GM12801 (cell line): Measurements from ENCODE around the gene EXOC3L2.

Experiments
- TF ChIP-seq, protein P1 (sequence below): IDR thresholded peaks from one replicate; pipeline ENCODE4 v1.5.1; 2011; ENCODE audit warnings: control low read depth; ENCODE audit not compliant: insufficient read length; ENCODE audit errors: extremely low read depth

Gene EXOC3L2

DNA sequence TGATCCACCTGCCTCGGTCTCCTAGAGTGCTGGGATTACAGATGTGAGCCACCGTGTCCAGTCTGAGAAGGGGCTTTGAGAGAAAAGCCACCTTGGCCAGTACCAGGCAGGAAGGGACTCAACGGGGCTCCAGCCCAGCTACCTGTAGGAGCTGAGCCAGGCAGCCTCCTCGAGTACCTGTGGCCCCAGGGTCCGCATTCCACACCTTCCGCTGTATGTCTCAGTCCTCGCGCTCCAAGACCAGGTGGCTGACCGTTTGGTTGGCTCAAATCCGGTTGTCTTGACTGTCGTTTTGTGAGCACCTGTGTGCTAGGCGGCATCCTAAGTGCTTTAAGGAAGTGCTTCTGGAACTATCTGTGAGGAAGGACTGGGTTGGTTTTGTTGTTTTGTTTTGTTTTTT is 22.1 kb upstream of the EXOC3L2 start:
- TF ChIP-seq, protein P1, sequence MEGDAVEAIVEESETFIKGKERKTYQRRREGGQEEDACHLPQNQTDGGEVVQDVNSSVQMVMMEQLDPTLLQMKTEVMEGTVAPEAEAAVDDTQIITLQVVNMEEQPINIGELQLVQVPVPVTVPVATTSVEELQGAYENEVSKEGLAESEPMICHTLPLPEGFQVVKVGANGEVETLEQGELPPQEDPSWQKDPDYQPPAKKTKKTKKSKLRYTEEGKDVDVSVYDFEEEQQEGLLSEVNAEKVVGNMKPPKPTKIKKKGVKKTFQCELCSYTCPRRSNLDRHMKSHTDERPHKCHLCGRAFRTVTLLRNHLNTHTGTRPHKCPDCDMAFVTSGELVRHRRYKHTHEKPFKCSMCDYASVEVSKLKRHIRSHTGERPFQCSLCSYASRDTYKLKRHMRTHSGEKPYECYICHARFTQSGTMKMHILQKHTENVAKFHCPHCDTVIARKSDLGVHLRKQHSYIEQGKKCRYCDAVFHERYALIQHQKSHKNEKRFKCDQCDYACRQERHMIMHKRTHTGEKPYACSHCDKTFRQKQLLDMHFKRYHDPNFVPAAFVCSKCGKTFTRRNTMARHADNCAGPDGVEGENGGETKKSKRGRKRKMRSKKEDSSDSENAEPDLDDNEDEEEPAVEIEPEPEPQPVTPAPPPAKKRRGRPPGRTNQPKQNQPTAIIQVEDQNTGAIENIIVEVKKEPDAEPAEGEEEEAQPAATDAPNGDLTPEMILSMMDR = no peak

DNA sequence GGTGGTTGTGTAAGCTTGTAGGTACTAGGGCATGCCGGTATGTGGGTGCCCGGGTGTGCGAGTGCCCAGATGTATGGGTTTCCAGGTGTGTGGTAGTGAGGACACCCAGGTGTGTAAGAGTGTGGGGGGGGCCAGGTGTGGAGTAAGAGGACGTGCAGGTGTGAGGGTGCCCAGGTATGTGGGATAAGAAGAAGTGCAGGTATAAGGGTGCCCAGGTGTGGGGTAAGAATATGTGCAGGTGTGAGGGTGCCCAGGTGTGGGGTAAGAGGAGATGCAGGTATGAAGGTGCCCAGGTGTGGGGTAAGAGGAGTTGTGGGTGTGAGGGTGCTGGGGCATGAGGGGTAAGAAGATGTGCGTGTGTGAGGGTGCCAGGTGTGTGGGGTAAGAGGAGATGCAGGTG is 20.2 kb upstream of the EXOC3L2 start:
- TF ChIP-seq, protein P1 = no peak

DNA sequence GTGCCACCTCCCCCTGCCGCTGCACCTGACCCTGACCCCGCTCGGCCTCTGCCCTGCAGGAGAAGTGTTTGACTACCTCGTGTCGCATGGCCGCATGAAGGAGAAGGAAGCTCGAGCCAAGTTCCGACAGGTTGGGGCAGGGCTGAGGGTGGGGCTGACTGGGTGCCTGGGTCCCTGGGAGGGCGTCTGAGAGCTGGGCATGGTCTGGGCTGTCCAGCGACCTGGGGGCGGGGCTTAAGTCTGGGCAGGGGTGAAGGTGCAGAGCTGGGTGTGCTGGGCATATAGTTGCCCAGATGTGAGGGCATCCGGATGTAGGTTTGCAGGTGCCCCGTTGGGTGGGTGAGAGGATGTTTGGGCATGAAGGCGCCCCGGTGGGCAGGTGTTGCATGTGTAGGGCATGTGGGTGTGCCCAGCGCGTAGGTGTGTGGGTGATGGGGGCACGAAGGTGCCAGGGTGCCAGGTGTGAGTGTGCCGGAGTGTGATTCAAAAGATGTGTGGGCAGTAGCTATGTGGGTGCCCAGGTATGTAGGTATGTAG is 19.6 kb upstream of the EXOC3L2 start:
- TF ChIP-seq, protein P1 = no peak

DNA sequence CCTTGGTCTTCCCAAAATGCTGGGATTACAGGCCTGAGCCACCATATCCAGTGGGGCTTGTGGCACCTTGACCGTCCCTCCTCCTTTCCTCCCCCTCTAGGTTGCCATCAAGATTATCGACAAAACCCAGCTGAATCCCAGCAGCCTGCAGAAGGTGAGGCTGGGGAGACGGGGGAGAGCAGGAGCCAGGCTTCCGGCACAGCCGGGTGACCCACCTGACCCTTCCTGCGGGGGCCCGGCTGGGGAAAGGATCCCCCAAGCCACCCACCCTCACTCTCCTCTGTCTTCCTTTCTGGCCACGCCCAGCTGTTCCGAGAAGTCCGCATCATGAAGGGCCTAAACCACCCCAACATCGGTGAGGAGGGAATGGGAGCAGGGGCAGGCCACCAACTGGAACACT is 17.8 kb upstream of the EXOC3L2 start:
- TF ChIP-seq, protein P1 = no peak

DNA sequence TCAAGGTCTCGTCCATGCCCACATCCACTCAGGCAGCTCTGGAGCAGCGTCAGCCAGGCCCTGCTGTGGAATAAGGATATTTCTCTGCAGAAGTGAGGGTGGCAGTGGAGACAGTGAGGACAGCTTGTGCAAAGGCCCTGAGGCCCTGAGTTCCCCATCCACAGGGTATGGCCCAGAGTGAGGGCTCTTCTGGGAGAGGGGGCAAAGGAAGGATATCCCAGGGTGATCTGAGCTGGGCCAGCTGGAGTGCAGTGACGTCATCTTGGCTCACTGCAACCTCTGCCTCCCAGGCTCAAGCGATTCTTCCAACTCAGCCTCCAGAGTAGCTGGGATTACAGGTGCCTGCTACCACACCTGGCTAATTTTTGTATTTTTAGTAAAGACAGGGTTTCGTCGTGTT is 17.4 kb upstream of the EXOC3L2 start:
- TF ChIP-seq, protein P1 = no peak

DNA sequence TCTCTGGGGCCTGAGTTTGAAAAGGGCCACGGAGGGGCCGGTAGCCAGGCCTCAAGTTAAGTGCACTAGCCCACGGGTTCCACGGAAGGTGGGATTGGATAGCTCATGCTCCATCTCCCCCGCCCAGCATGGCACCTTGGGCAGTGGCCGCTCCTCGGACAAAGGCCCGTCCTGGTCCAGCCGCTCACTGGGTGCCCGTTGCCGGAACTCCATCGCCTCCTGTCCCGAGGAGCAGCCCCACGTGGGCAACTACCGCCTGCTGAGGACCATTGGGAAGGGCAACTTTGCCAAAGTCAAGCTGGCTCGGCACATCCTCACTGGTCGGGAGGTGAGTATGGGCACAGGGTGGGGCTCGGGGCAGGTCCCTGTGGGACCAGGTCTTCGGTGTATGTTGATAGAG is 13.7 kb upstream of the EXOC3L2 start:
- TF ChIP-seq, protein P1 = no peak

DNA sequence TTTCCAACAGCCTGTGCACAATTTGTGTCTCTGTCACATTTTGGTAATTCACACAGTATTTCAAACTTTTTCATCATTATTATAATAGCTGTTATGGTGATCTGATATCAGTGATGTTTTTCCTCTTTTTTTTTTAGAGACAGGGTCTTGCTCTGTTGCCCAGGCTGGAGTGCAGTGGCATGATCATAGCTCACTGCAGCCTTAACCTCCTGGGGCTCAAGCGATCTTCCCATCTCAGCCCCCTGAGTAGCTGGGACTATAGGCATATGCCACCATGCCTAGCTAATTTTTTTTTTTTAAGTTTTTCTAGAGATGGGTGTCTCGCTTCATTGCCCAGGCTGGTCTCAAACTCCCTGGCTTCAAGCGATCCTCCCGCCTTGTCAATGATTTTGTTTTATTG is 11.6 kb upstream of the EXOC3L2 start:
- TF ChIP-seq, protein P1 = no peak
